Fibroblast of lung (primary cell): Measurements from ENCODE around the gene ITPR2. TPM values are rescaled to one million over a fixed set of nuclear protein-coding genes. Genes with fewer than 3 reads are reported as not detected.
"Not testable (repeated sequence)": the region's sequence is repeated elsewhere in the genome, so short reads cannot be mapped to it uniquely, and the experiment has no call there.

ENCODE experiments used
- DNase-seq, 2 donors: peaks; one replicate each; pipeline versions ENCODE4 v3.0.0 to v3.0.0-alpha.2; 2010; ENCODE audit warnings: low read depth in 2 of 2
- H2AFZ ChIP-seq: 2 replicates; pipeline ENCODE4 v1.5.1; 2012; ENCODE audit warnings: low read length, control low read depth, inconsistent platforms
- H3K27ac ChIP-seq: 2 replicates; pipeline ENCODE4 v1.5.1; 2011; ENCODE audit warnings: low read length, control low read depth; ENCODE audit not compliant: insufficient read depth
- H3K27me3 ChIP-seq: 2 replicates; pipeline ENCODE4 v1.5.1; 2011; ENCODE audit warnings: mild to moderate bottlenecking, low read length; ENCODE audit not compliant: control insufficient read depth, insufficient read depth
- H3K36me3 ChIP-seq: 2 replicates; pipeline ENCODE4 v1.5.1; 2011; ENCODE audit warnings: low read length; ENCODE audit not compliant: control insufficient read depth, insufficient read depth
- H3K4me1 ChIP-seq: 2 replicates; pipeline ENCODE4 v1.5.1; 2011; ENCODE audit warnings: low read length; ENCODE audit not compliant: control insufficient read depth, insufficient read depth; ENCODE audit errors: extremely low read depth
- H3K4me2 ChIP-seq: 2 replicates; pipeline ENCODE4 v1.5.1; 2011; ENCODE audit warnings: low read length, control low read depth; ENCODE audit not compliant: insufficient read depth; ENCODE audit errors: extremely low read depth
- H3K4me3 ChIP-seq, 4 experiments: fragments of 200-600 bp in 1 of 4; sonication (generic) in 1 of 4; replicated peaks in 1 of 4; 2 replicates each; pipeline ENCODE4 v1.5.1; 2011 to 2016; ENCODE audit warnings: low read length in 4 of 4, low read depth in 3 of 4, mild to moderate bottlenecking in 3 of 4, control low read depth in 2 of 4, inconsistent platforms in 1 of 4, mixed read lengths in 1 of 4; ENCODE audit not compliant: insufficient read depth in 1 of 4; ENCODE audit errors: control extremely low read depth in 1 of 4
- H3K79me2 ChIP-seq: 2 replicates; pipeline ENCODE4 v1.5.1; 2012; ENCODE audit warnings: mild to moderate bottlenecking, low read length, inconsistent platforms; ENCODE audit not compliant: control insufficient read depth, insufficient read depth
- H3K9ac ChIP-seq: 2 replicates; pipeline ENCODE4 v1.5.1; 2011; ENCODE audit warnings: mild to moderate bottlenecking, low read length, control low read depth; ENCODE audit not compliant: insufficient read depth
- H3K9me3 ChIP-seq: 2 replicates; pipeline ENCODE4 v1.5.1; 2012; ENCODE audit warnings: low read depth, low read length; ENCODE audit not compliant: control insufficient read depth, insufficient read depth
- H4K20me1 ChIP-seq: 2 replicates; pipeline ENCODE4 v1.5.1; 2011; ENCODE audit warnings: low read length; ENCODE audit not compliant: control insufficient read depth, insufficient read depth; ENCODE audit errors: extremely low read depth
- EZH2 ChIP-seq: IDR thresholded peaks from 2 replicates; pipeline ENCODE4 v1.5.1; 2012; ENCODE audit warnings: low read length, control low read depth, mild to moderate bottlenecking; ENCODE audit errors: missing control alignments
- polyA plus RNA-seq, 2 donors: library from polyadenylated mRNA; depleted of rRNA in 1 of 2; stranded (reverse) in 1 of 2; unstranded in 1 of 2; fragments of >200 nt; gene quantifications; 2 replicates each; pipeline ENCODE4 v1.2.1, GENCODE V29; 2011 to 2012; ENCODE audit warnings: missing spikeins in 1 of 2
- total RNA-seq: library from RNA; depleted of rRNA; stranded (reverse); fragments of >200 nt; gene quantifications from 2 replicates; pipeline ENCODE4 v1.2.1, GENCODE V29; 2014
- TF ChIP-seq, protein P1 (sequence below), 2 donors: IDR thresholded peaks in 1 of 2; conservative IDR thresholded peaks in 1 of 2; 1 replicate in 1 of 2; 2 replicates in 1 of 2; pipeline ENCODE4 v1.5.1; 2011 to 2012; ENCODE audit warnings: low read length in 2 of 2, control low read depth in 1 of 2, inconsistent platforms in 1 of 2, low read depth in 1 of 2, mild to moderate bottlenecking in 1 of 2

ITPR2 gene
- total and polyA plus RNA-seq, 2 donors (not counting 1 experiment from before 2014, with no cell fraction given) = 5.1 to 24.6 TPM

DNA sequence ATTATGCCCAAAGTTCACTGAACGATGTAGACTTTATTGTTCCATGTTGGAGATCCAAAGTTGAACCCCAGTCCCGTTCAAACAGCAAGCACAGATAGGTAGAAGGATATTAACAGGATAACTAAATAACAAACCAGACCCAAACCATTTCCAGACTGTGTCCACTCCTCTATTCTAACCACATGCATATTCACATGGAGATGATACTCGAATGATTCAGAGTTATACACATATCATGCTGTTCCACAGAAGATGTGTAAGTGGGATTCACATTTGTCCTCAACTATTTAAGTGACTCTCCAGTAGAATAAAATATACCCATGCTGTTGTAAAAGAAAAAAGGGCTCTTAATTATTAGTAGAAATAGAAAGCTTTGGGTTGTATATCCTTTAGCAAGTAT lies 185.9 kb downstream of the ITPR2 start:
- peak in 1 of 2 donors; percentile 26 for DNase-seq

DNA sequence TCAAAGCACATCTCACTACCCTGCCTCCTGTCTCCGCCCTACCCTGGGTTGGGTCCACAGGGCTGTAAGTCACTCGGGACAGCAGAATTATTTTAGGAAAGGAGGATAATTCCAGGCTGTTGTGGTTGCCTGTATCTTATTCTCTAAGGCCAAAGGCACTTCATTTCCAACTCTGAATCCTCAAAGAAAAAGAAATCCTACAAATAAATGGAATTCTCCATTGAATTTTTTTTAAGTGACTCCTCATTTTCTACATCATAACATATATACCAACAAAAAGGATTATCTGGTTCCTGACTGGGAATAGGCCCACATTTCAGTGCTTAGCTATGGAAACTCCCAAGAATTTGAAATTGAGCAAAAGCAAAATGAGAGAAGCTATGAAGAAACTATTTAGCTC lies 186.4 kb downstream of the ITPR2 start:
- Histone ChIP-seq H3K36me3 (no peaks in the 10 kb centered on the region), H3K4me3 (no peak overlapping the region), H3K9ac (no peak overlapping the region), H3K79me2 (no peaks in the 10 kb centered on the region), H3K27me3 (no peaks in the 10 kb centered on the region), H3K27ac (no peak overlapping the region), H3K4me1 (peaks cover 11% of the 10 kb centered on the region), H4K20me1 (no peaks in the 10 kb centered on the region), H3K9me3 (no peaks in the 10 kb centered on the region), H3K4me2 (no peak overlapping the region), H2AFZ (no peak overlapping the region)
- no peak for TF ChIP-seq EZH2
- TF ChIP-seq, protein P1, sequence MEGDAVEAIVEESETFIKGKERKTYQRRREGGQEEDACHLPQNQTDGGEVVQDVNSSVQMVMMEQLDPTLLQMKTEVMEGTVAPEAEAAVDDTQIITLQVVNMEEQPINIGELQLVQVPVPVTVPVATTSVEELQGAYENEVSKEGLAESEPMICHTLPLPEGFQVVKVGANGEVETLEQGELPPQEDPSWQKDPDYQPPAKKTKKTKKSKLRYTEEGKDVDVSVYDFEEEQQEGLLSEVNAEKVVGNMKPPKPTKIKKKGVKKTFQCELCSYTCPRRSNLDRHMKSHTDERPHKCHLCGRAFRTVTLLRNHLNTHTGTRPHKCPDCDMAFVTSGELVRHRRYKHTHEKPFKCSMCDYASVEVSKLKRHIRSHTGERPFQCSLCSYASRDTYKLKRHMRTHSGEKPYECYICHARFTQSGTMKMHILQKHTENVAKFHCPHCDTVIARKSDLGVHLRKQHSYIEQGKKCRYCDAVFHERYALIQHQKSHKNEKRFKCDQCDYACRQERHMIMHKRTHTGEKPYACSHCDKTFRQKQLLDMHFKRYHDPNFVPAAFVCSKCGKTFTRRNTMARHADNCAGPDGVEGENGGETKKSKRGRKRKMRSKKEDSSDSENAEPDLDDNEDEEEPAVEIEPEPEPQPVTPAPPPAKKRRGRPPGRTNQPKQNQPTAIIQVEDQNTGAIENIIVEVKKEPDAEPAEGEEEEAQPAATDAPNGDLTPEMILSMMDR (conservative IDR thresholded peaks at IDR 0.05 in 1 of 2, IDR thresholded peaks at IDR 0.05 in 1 of 2; ENCODE audit: low read depth in 1 of 2, low read length in 2 of 2) = no peak
- DNase-seq = peak in 1 of 2 donors; percentile 18

More for the DNA sequence above, 185.9 kb downstream of the ITPR2 start:
- Histone ChIP-seq H4K20me1 (no peaks in the 10 kb centered on the region), H3K4me1 (peaks cover 11% of the 10 kb centered on the region), H3K79me2 (no peaks in the 10 kb centered on the region), H3K36me3 (no peaks in the 10 kb centered on the region), H3K9ac (no peak overlapping the region), H3K27me3 (no peaks in the 10 kb centered on the region), H3K4me2 (no peak overlapping the region), H3K4me3 (no peak overlapping the region), H2AFZ (no peak overlapping the region), H3K9me3 (no peaks in the 10 kb centered on the region), H3K27ac (no peak overlapping the region)
- TF ChIP-seq, protein P1 (conservative IDR thresholded peaks at IDR 0.05 in 1 of 2, IDR thresholded peaks at IDR 0.05 in 1 of 2; ENCODE audit: low read depth in 1 of 2, low read length in 2 of 2) = no peak
- TF ChIP-seq EZH2 = no peak

DNA sequence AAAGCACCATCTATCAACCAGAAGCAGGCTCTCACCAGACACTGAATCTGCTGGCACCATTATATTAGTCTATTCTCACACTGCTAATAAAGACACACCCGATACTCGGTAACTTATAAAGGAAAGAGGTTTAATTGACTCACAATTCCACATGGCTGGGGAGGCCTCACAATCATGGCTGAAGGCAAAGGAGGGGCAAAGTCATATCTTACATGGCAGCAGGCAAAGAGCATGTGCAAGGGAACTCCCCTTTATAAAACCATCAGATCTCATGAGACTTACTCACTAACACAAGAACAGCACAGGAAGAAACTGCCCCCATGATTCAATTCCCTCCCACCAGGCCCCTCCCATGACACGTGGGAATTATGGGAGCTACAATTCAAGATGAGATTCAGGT lies 188.6 kb downstream of the ITPR2 start:
- DNase-seq, H3K9me3 ChIP-seq, H3K27ac ChIP-seq, H3K79me2 ChIP-seq, H3K4me2 ChIP-seq, H3K36me3 ChIP-seq, H4K20me1 ChIP-seq, H3K9ac ChIP-seq, H3K27me3 ChIP-seq, H2AFZ ChIP-seq, H3K4me3 ChIP-seq: not testable (repeated sequence)
- H3K4me1 ChIP-seq = peaks cover 11% of the 10 kb centered on the region
